ENCODE results near the gene USP24.

The USP24 gene

GRCh38 chr1:55244476-55245099 lies 29.4 kb upstream of the USP24 start:
- TF ChIP-seq, protein P1, sequence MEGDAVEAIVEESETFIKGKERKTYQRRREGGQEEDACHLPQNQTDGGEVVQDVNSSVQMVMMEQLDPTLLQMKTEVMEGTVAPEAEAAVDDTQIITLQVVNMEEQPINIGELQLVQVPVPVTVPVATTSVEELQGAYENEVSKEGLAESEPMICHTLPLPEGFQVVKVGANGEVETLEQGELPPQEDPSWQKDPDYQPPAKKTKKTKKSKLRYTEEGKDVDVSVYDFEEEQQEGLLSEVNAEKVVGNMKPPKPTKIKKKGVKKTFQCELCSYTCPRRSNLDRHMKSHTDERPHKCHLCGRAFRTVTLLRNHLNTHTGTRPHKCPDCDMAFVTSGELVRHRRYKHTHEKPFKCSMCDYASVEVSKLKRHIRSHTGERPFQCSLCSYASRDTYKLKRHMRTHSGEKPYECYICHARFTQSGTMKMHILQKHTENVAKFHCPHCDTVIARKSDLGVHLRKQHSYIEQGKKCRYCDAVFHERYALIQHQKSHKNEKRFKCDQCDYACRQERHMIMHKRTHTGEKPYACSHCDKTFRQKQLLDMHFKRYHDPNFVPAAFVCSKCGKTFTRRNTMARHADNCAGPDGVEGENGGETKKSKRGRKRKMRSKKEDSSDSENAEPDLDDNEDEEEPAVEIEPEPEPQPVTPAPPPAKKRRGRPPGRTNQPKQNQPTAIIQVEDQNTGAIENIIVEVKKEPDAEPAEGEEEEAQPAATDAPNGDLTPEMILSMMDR (IDR thresholded peaks at IDR 0.05; ENCODE audit: low read depth, low read length, poor library complexity, severe bottlenecking) = no peak
- TF ChIP-seq EZH2phosphoT487 (IDR thresholded peaks at IDR 0.05; ENCODE audit: borderline replicate concordance, low read length) = no peak
- H3K79me2 ChIP-seq (ENCODE audit: control insufficient read depth, low read length) = no peaks in the 10 kb centered on the region

GRCh38 chr1:55243655-55244054 lies 28.5 kb upstream of the USP24 start:
- H3F3A ChIP-seq (ENCODE audit: control insufficient read depth, insufficient read depth) = no peaks in the 10 kb centered on the region
- H3K27me3 ChIP-seq (ENCODE audit: control insufficient read depth, low read length) = no peaks in the 10 kb centered on the region
- 0 out of 2 replicates have a peak, but pooled peaks cover 4% of the 10 kb centered on the region for H3K4me1 ChIP-seq (ENCODE audit: control insufficient read depth, low read length)
- H3K9me3 ChIP-seq (ENCODE audit: control insufficient read depth, insufficient read depth, low read length) = no peaks in the 10 kb centered on the region
- no peaks in the 10 kb centered on the region for H3K9me2 ChIP-seq (replicated peaks; ENCODE audit: control insufficient read depth, low read length)
- no peak overlapping the region for H3K4me2 ChIP-seq (ENCODE audit: low read length)
- no peaks in the 10 kb centered on the region for H3K36me3 ChIP-seq (ENCODE audit: control insufficient read depth, low read length)
- H4K20me1 ChIP-seq (ENCODE audit: control insufficient read depth, insufficient read depth, low read depth, low read length) = no peaks in the 10 kb centered on the region
- H3K79me2 ChIP-seq (ENCODE audit: control insufficient read depth, low read length) = no peaks in the 10 kb centered on the region
- H3K27ac ChIP-seq (ENCODE audit: low read depth, low read length) = no peak overlapping the region
- no peak for TF ChIP-seq EZH2phosphoT487 (IDR thresholded peaks at IDR 0.05; ENCODE audit: borderline replicate concordance, low read length)
- TF ChIP-seq, protein P1 (IDR thresholded peaks at IDR 0.05; ENCODE audit: low read depth, low read length, poor library complexity, severe bottlenecking) = no peak
- no peak overlapping the region for H3K4me3 ChIP-seq (ENCODE audit: low read length)

More at GRCh38 chr1:55244476-55245099, 29.4 kb upstream of the USP24 start:
- no peaks in the 10 kb centered on the region for H3K27me3 ChIP-seq (ENCODE audit: control insufficient read depth, low read length)
- H3K9me3 ChIP-seq (ENCODE audit: control insufficient read depth, insufficient read depth, low read length) = no peaks in the 10 kb centered on the region
- H3K9me2 ChIP-seq (replicated peaks; ENCODE audit: control insufficient read depth, low read length) = no peaks in the 10 kb centered on the region
- no peaks in the 10 kb centered on the region for H3F3A ChIP-seq (ENCODE audit: control insufficient read depth, insufficient read depth)
- no peaks in the 10 kb centered on the region for H4K20me1 ChIP-seq (ENCODE audit: control insufficient read depth, insufficient read depth, low read depth, low read length)
- H3K4me1 ChIP-seq (ENCODE audit: control insufficient read depth, low read length) = 0 out of 2 replicates have a peak, but pooled peaks cover 4% of the 10 kb centered on the region
- H3K4me2 ChIP-seq (ENCODE audit: low read length) = no peak overlapping the region
- H3K36me3 ChIP-seq (ENCODE audit: control insufficient read depth, low read length) = no peaks in the 10 kb centered on the region
- H3K4me3 ChIP-seq (ENCODE audit: low read length) = no peak overlapping the region
- H3K27ac ChIP-seq (ENCODE audit: low read depth, low read length) = no peak overlapping the region

DNA sequence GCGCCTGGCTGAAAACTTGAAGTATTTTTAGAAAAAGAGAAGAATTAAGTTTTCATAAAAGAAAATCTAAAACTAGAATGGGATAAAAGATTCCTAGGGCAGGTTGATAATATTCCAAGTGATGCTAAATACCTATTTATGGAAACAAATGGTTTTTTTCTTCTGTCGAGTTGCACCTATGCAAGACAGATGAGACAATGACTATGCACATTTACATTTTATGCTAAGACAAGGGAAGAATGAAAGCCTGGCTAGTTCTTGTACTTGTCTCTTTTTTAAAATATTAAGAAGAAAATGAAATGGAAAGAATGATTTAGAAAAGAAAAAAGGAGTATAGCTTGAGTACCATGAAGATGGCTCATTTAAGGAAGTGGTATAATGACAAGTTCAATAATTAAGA lies 24.4 kb upstream of the USP24 start:
- no peak for TF ChIP-seq EZH2phosphoT487 (IDR thresholded peaks at IDR 0.05; ENCODE audit: borderline replicate concordance, low read length)
- TF ChIP-seq, protein P1 (IDR thresholded peaks at IDR 0.05; ENCODE audit: low read depth, low read length, poor library complexity, severe bottlenecking) = no peak
- H3K4me1 ChIP-seq (ENCODE audit: control insufficient read depth, low read length) = 0 out of 2 replicates have a peak, but pooled peaks cover 4% of the 10 kb centered on the region
- no peaks in the 10 kb centered on the region for H3K79me2 ChIP-seq (ENCODE audit: control insufficient read depth, low read length)
- H3K9me3 ChIP-seq (ENCODE audit: control insufficient read depth, insufficient read depth, low read length) = no peaks in the 10 kb centered on the region
- no peaks in the 10 kb centered on the region for H4K20me1 ChIP-seq (ENCODE audit: control insufficient read depth, insufficient read depth, low read depth, low read length)
- H3K4me2 ChIP-seq (ENCODE audit: low read length) = no peak overlapping the region
- H3K9me2 ChIP-seq (replicated peaks; ENCODE audit: control insufficient read depth, low read length) = no peaks in the 10 kb centered on the region
- no peak overlapping the region for H3K27ac ChIP-seq (ENCODE audit: low read depth, low read length)
- peaks cover 10% of the 10 kb centered on the region for H3K27me3 ChIP-seq (ENCODE audit: control insufficient read depth, low read length)
- H3K36me3 ChIP-seq (ENCODE audit: control insufficient read depth, low read length) = no peaks in the 10 kb centered on the region
- no peak overlapping the region for H3K4me3 ChIP-seq (ENCODE audit: low read length)
- H3F3A ChIP-seq (ENCODE audit: control insufficient read depth, insufficient read depth) = no peaks in the 10 kb centered on the region

Data from DOHH2 (cell line).